Measurements from ENCODE around the gene KIF16B. TPM values are rescaled to one million over a fixed set of nuclear protein-coding genes. Genes with fewer than 3 reads are reported as not detected.
"Not testable (repeated sequence)": the region's sequence is repeated elsewhere in the genome, so short reads cannot be mapped to it uniquely, and the experiment has no call there.

KIF16B gene
- total RNA-seq, 1 donor = 5.8 TPM

- Histone ChIP-seq H3K4me1 (ENCODE audit: insufficient read depth, low read length) (no peaks in the 10 kb centered on the region), H3K4me3 (ENCODE audit: low read length) (no peak overlapping the region), H3K9me3 (ENCODE audit: low read depth, low read length) (no peaks in the 10 kb centered on the region), H3K27me3 (ENCODE audit: insufficient read depth, low read length) (no peaks in the 10 kb centered on the region)
These were observed 101.0 kb downstream of the KIF16B start for GRCh38 chr20:16472045-16472872.

- H3K4me1 ChIP-seq (ENCODE audit: insufficient read depth, low read length) = no peaks in the 10 kb centered on the region
- H3K9me3 ChIP-seq (ENCODE audit: low read depth, low read length) = no peaks in the 10 kb centered on the region
- no peaks in the 10 kb centered on the region for H3K27me3 ChIP-seq (ENCODE audit: insufficient read depth, low read length)
- no peak overlapping the region for H3K4me3 ChIP-seq (ENCODE audit: low read length)
These were observed 103.8 kb downstream of the KIF16B start for GRCh38 chr20:16469395-16469905.

DNA sequence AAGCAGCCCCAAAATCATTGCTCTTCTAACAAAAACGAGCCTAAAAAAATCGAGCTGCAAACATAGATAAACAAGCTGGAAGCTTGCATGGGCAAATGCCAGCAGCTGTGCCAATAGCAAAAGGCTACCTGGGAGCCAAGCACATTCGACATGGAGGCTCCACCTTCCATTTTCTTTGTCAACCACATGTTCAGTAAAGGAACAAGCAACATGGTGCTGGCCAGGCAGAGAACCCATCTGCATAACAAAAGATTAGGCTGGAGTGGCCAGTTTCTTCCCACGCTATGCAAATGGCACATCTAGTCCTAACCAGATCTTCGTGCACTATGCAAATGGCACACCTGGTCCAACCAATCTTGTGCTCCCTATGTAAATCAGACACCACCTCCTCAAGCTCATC lies 110.5 kb downstream of the KIF16B start:
- no peaks in the 10 kb centered on the region for H3K9me3 ChIP-seq (ENCODE audit: low read depth, low read length)
- H3K4me1 ChIP-seq (ENCODE audit: insufficient read depth, low read length) = no peaks in the 10 kb centered on the region
- no peak overlapping the region for H3K4me3 ChIP-seq (ENCODE audit: low read length)
- H3K27me3 ChIP-seq (ENCODE audit: insufficient read depth, low read length) = no peaks in the 10 kb centered on the region

GRCh38 chr20:16459019-16459700 lies 114.1 kb downstream of the KIF16B start:
- Histone ChIP-seq H3K27me3 (ENCODE audit: insufficient read depth, low read length) (no peaks in the 10 kb centered on the region), H3K4me3 (ENCODE audit: low read length) (no peak overlapping the region), H3K4me1 (ENCODE audit: insufficient read depth, low read length) (no peaks in the 10 kb centered on the region), H3K9me3 (ENCODE audit: low read depth, low read length) (no peaks in the 10 kb centered on the region)

DNA sequence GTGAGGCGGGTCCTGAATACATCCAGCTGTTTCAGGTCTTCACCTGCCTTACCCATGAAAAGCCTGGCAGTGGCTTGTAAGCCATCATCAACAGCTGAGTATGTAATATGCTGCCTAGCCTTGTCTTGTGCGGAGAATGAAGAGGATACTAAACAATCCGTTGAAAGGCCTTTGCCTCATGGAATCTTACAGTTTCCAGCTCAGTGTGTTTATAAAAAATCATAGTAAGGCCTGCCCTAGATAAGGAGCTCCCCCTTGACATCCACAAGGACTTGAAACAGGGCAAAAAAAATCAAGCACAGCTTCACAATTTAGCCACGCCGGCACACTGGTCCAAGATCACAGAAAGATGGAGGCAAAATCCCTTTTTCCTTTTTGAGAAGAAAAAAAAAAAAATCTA lies 115.7 kb downstream of the KIF16B start:
- Histone ChIP-seq H3K27me3 (ENCODE audit: insufficient read depth, low read length) (no peaks in the 10 kb centered on the region), H3K4me3 (ENCODE audit: low read length) (no peak overlapping the region), H3K4me1 (ENCODE audit: insufficient read depth, low read length) (no peaks in the 10 kb centered on the region), H3K9me3 (ENCODE audit: low read depth, low read length) (no peaks in the 10 kb centered on the region)

DNA sequence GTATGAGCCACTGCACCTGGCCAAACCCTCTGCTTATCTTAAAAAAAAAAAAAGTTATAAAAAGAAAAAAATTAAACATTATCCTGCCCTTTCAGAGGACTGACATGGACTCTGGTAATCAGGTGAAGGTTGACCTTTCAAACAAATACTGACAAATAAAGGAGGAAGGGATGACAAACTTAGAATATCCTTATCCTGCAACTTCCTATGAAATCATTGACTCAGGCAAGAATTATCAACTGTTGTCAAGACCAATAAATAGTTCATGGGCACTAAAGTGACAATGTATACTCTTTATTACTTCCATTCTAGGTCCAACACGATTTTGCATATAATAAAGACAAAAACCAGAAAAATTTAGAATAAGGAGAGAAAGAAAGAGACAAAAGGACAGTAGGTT lies 117.9 kb downstream of the KIF16B start:
- no peaks in the 10 kb centered on the region for H3K27me3 ChIP-seq (ENCODE audit: insufficient read depth, low read length)
- H3K9me3 ChIP-seq (ENCODE audit: low read depth, low read length) = no peaks in the 10 kb centered on the region
- H3K4me3 ChIP-seq (ENCODE audit: low read length) = no peak overlapping the region
- H3K4me1 ChIP-seq (ENCODE audit: insufficient read depth, low read length) = no peaks in the 10 kb centered on the region

DNA sequence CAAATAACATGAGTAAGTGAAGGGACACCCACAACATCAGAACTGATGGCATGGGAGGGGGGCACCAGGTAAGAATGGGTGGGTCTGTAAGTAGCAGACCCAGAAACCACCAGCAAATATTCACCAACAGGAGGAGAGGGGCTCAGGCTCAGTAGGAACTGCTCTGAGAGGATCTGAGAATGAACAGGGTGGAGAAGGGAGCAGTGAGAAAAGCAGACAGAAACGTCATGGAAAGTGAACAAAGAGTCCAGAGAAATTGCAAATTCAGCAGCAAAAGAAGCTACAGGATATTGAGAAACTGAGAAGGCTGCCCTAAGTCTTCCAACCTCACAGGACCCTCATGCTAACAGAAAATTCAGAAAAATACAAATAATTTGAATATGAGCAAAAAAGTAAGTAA lies 121.3 kb downstream of the KIF16B start:
- Histone ChIP-seq H3K4me1 (ENCODE audit: insufficient read depth, low read length) (no peaks in the 10 kb centered on the region), H3K27me3 (ENCODE audit: insufficient read depth, low read length) (no peaks in the 10 kb centered on the region), H3K4me3 (ENCODE audit: low read length) (no peak overlapping the region), H3K9me3 (ENCODE audit: low read depth, low read length) (no peaks in the 10 kb centered on the region)

GRCh38 chr20:16451001-16451400 lies 122.2 kb downstream of the KIF16B start:
- Histone ChIP-seq H3K9me3 (ENCODE audit: low read depth, low read length) (no peaks in the 10 kb centered on the region), H3K4me3 (ENCODE audit: low read length) (no peak overlapping the region), H3K27me3 (ENCODE audit: insufficient read depth, low read length) (no peaks in the 10 kb centered on the region)

DNA sequence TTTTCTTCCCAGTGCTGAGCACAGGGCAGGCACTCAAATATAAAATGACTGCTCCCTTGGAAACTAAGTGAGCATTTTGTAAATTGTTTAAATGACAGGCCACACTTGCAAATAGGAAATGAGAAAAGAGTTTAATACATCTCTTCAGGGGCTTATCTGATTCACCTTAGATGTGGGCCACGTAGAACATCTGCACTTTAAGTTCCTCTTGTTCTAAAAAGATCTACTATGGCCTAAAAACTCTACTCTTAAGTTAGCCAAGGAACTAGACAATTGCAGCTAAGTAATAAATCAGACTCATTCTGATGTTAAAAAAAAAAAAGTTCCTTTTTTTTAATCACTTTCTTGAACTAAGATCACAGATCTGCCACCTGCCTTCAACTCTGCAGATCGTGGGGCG lies 126.3 kb downstream of the KIF16B start:
- no peaks in the 10 kb centered on the region for H3K4me1 ChIP-seq (ENCODE audit: insufficient read depth, low read length)
- no peak overlapping the region for H3K4me3 ChIP-seq (ENCODE audit: low read length)
- H3K9me3 ChIP-seq (ENCODE audit: low read depth, low read length) = no peaks in the 10 kb centered on the region
- no peaks in the 10 kb centered on the region for H3K27me3 ChIP-seq (ENCODE audit: insufficient read depth, low read length)

More at GRCh38 chr20:16451001-16451400, 122.2 kb downstream of the KIF16B start:
- H3K4me1 ChIP-seq (ENCODE audit: insufficient read depth, low read length) = no peaks in the 10 kb centered on the region

DNA sequence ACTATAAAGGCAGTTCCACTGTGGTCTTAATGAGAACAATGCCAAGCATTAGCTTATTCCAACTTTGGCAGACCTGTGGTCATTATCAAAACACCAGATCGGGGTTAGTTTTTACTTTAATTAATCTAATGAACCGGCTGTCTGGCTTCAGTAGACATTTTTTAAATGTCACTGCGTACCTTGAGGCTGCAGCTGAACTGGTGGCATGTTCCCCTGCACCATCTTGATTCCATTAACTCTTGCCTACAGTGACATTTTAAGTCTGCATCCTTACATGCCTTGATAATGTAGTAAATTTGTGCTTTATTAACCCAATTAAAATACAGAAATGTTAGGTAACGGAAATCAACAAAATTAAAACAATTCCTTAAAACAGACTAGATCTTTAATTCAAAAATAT lies 127.0 kb downstream of the KIF16B start:
- no peaks in the 10 kb centered on the region for H3K9me3 ChIP-seq (ENCODE audit: low read depth, low read length)
- no peak overlapping the region for H3K4me3 ChIP-seq (ENCODE audit: low read length)
- H3K27me3 ChIP-seq (ENCODE audit: insufficient read depth, low read length) = no peaks in the 10 kb centered on the region
- H3K4me1 ChIP-seq (ENCODE audit: insufficient read depth, low read length) = no peaks in the 10 kb centered on the region

GRCh38 chr20:16445482-16445881 lies 127.8 kb downstream of the KIF16B start:
- no peaks in the 10 kb centered on the region for H3K4me1 ChIP-seq (ENCODE audit: insufficient read depth, low read length)
- H3K27me3 ChIP-seq (ENCODE audit: insufficient read depth, low read length) = no peaks in the 10 kb centered on the region
- H3K4me3 ChIP-seq (ENCODE audit: low read length) = no peak overlapping the region
- H3K9me3 ChIP-seq (ENCODE audit: low read depth, low read length) = no peaks in the 10 kb centered on the region

DNA sequence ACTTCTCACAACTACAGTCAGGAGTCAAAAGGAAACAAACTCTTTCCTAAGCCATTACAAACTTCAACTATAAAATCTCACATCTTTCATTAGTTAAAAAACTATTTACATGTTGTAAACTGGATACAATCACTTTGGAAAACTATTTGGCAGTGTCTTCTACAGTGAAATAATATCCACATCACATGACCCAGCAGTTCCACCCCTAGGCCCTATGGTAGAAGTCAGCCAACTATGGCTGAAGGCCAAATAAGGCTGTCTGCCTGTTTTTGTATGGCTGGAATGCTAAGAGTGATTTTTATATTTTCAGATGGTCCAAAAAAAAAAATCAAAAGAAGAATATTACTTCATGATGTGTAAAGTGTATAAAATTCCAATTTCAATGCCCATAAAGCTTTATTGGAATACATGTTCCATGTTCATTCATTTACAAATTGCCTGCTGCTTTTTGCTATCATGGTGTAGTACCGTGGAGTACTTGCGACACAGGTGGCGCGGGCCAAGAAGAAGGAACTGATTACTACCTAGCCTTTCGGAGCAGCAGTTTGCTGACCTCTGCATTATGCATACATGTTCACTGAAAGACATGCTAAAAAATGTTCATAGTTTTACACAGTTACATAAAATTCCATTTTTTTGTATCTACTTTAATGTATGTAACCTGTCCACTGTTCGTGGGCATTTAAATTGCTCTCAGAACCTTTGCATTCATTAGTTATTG lies 129.0 kb downstream of the KIF16B start:
- Histone ChIP-seq H3K27me3 (ENCODE audit: insufficient read depth, low read length) (no peaks in the 10 kb centered on the region), H3K4me3 (ENCODE audit: low read length) (no peak overlapping the region), H3K4me1 (ENCODE audit: insufficient read depth, low read length) (no peaks in the 10 kb centered on the region), H3K9me3 (ENCODE audit: low read depth, low read length) (no peaks in the 10 kb centered on the region)

DNA sequence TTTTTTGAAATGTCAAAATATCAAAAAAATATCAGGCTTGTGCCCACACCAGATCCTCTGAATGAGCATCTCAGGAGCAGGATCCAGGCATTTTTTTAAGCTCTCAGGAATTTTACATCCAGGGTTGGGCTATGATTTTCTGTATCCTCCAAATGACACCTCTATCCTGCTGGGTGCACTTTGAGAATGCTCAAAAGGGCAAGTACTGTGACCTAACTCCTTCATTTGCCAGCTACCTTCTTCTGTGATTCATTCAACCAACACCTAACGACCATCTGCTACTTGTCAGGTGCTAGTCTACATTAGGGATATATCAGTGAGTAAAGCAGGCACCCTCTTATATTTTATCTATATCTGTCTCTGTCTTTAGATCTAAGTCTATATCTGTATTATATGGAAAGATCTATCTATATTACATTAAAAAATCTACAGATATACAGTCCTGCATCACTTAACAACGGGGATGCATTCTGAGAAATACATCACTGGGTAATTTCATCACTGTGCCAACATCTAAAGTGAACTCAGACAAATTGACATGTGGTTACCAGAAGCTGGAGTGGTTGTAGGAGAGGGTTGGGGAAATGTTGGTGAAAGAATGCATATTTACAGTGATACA lies 131.6 kb downstream of the KIF16B start:
- Histone ChIP-seq H3K27me3 (ENCODE audit: insufficient read depth, low read length) (no peaks in the 10 kb centered on the region), H3K9me3 (ENCODE audit: low read depth, low read length) (no peaks in the 10 kb centered on the region), H3K4me3 (ENCODE audit: low read length) (no peak overlapping the region), H3K4me1 (ENCODE audit: insufficient read depth, low read length) (no peaks in the 10 kb centered on the region)

GRCh38 chr20:16440686-16441085 lies 132.6 kb downstream of the KIF16B start:
- Histone ChIP-seq H3K27me3 (ENCODE audit: insufficient read depth, low read length) (no peaks in the 10 kb centered on the region), H3K4me3 (ENCODE audit: low read length) (no peak overlapping the region), H3K4me1 (ENCODE audit: insufficient read depth, low read length) (no peaks in the 10 kb centered on the region), H3K9me3 (ENCODE audit: low read depth, low read length) (no peaks in the 10 kb centered on the region)

- H3K4me1 ChIP-seq (ENCODE audit: insufficient read depth, low read length); H3K9me3 ChIP-seq (ENCODE audit: low read depth, low read length); H3K27me3 ChIP-seq (ENCODE audit: insufficient read depth, low read length): not testable (repeated sequence)
These were observed 133.7 kb downstream of the KIF16B start for GRCh38 chr20:16439540-16439939.

More at GRCh38 chr20:16439540-16439939, 133.7 kb downstream of the KIF16B start:
- not testable (repeated sequence) for H3K4me3 ChIP-seq (ENCODE audit: low read length)

Data from mononuclear cell (primary cell).